Fibroblast of pulmonary artery (primary cell): ENCODE measurements around the gene PSD2.

ENCODE experiments used
- DNase-seq: peaks from one replicate; pipeline ENCODE4 v3.0.0-alpha.2; 2010; ENCODE audit warnings: low read depth
- H3K4me3 ChIP-seq: replicated peaks from 2 replicates; pipeline ENCODE4 v1.5.1; 2011; ENCODE audit warnings: low read depth, mild to moderate bottlenecking, control low read depth, low read length, moderate library complexity
- TF ChIP-seq, protein P1 (sequence below): IDR thresholded peaks from 2 replicates; pipeline ENCODE4 v1.5.1; 2011; ENCODE audit warnings: mild to moderate bottlenecking, control low read depth, low read length, inconsistent platforms; ENCODE audit errors: missing control alignments

The PSD2 gene

GRCh38 chr5:139871614-139872013 is 76.0 kb downstream of the PSD2 start:
- no peak for DNase-seq
- TF ChIP-seq, protein P1, sequence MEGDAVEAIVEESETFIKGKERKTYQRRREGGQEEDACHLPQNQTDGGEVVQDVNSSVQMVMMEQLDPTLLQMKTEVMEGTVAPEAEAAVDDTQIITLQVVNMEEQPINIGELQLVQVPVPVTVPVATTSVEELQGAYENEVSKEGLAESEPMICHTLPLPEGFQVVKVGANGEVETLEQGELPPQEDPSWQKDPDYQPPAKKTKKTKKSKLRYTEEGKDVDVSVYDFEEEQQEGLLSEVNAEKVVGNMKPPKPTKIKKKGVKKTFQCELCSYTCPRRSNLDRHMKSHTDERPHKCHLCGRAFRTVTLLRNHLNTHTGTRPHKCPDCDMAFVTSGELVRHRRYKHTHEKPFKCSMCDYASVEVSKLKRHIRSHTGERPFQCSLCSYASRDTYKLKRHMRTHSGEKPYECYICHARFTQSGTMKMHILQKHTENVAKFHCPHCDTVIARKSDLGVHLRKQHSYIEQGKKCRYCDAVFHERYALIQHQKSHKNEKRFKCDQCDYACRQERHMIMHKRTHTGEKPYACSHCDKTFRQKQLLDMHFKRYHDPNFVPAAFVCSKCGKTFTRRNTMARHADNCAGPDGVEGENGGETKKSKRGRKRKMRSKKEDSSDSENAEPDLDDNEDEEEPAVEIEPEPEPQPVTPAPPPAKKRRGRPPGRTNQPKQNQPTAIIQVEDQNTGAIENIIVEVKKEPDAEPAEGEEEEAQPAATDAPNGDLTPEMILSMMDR = no peak
- no peak overlapping the region for H3K4me3 ChIP-seq

DNA sequence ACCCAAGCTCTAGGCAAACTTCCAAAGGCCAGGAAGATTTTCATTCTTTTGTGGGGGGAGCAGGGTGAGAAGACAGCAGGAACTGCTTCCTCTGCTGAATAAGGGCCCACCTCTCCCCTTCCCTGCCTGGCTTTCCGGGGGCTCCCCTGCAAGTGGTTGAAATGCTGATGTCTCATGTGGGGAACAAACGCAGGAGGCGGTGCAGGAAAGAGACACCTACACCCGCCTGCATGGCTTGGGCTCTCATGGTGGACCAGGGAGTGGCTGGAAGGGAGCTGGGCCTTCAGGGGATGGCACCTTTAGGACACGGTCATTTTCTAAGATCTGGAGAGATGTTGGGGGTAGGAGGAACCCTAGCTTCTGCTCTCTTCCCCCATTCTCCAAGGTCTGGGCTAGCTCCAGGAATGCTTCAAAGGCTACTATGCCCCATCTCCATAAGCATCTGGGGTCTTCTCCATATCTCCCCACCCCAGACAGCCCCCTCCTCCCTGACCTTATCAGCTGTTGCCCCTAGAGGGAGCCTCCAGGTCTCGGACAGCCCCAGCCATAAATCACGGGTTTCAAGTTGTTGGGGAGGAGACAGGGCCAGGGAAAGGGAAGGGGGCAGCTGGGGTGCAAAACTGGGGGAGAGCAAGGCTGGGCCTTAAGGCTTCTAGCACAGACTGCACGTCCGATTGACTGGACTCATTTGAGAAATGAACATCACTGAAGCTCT is 76.6 kb downstream of the PSD2 start:
- TF ChIP-seq, protein P1 = no peak
- H3K4me3 ChIP-seq = no peak overlapping the region

GRCh38 chr5:139872851-139873794 is 77.5 kb downstream of the PSD2 start:
- no peak for DNase-seq
- TF ChIP-seq, protein P1 = no peak
- no peak overlapping the region for H3K4me3 ChIP-seq

More for the DNA sequence above, 76.6 kb downstream of the PSD2 start:
- DNase-seq = no peak

DNA sequence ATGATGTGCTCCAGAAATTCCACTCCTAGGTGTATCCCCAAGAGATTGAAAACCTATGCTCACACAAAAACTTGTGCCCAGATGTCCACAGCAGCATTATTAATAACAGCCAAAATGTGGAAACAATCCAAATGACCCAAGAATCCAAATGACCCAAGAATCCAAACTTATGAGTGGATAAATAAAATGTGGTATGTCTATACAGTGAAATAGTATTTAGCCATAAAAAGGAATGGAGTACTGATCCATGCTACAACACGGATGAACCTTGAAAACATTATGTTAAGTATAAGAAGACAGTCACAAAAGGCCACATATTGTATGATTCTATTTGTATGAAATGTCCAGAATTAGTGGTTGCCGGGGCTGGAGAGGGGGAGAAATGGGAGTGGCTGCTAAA is 80.3 kb downstream of the PSD2 start:
- no peak overlapping the region for H3K4me3 ChIP-seq
- TF ChIP-seq, protein P1 = no peak
- no peak for DNase-seq

GRCh38 chr5:139877129-139877597 is 81.6 kb downstream of the PSD2 start:
- DNase-seq = no peak
- TF ChIP-seq, protein P1 = no peak
- H3K4me3 ChIP-seq = no peak overlapping the region

DNA sequence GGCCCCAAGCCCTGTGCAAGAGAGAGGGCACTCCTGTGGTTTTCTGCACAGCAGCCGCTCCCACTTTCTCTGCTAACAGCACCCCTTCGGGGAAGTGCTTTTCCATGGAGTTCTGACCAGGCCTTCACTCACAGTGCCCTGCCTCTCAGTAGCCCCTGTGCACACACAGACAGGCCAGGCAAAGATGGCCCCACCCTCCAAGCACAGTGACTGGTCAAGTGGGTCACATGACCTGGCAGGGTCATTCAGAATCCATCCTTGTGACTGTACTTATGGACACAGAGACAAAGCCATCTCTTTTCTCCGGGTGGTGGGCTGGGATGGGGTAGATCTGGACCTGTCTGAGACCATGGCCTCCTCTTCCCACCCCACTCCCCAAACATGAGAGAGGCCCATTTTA is 82.5 kb downstream of the PSD2 start:
- TF ChIP-seq, protein P1 = no peak
- H3K4me3 ChIP-seq = no peak overlapping the region
- DNase-seq = no peak
